GM12874 (cell line): ENCODE measurements around the gene UBE2H.

ENCODE experiments used
- TF ChIP-seq, protein P1 (sequence below): IDR thresholded peaks from 2 replicates; pipeline ENCODE4 v1.5.1; 2011; ENCODE audit warnings: low read depth, mild to moderate bottlenecking, control low read depth, low read length, moderate library complexity; ENCODE audit not compliant: insufficient read depth

Gene UBE2H

DNA sequence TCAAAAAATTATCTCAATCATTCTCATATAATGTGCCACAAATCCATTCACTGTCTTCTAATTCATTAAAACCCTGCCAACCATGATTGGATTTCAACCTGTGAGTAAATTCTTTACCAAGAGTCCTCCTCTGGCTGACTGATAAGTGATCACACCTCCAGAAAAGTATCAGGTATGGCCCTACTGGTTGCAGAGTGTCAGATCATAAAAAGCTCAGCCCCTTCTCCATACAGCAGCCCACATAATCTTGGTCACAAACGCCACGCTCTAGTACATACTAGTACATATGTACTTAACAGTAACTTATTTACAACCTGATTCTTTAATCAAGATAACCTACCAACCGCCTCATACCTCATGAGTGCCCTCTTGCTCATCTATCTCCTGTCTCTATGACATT lies 26.1 kb downstream of the UBE2H start:
- TF ChIP-seq, protein P1, sequence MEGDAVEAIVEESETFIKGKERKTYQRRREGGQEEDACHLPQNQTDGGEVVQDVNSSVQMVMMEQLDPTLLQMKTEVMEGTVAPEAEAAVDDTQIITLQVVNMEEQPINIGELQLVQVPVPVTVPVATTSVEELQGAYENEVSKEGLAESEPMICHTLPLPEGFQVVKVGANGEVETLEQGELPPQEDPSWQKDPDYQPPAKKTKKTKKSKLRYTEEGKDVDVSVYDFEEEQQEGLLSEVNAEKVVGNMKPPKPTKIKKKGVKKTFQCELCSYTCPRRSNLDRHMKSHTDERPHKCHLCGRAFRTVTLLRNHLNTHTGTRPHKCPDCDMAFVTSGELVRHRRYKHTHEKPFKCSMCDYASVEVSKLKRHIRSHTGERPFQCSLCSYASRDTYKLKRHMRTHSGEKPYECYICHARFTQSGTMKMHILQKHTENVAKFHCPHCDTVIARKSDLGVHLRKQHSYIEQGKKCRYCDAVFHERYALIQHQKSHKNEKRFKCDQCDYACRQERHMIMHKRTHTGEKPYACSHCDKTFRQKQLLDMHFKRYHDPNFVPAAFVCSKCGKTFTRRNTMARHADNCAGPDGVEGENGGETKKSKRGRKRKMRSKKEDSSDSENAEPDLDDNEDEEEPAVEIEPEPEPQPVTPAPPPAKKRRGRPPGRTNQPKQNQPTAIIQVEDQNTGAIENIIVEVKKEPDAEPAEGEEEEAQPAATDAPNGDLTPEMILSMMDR = no peak

DNA sequence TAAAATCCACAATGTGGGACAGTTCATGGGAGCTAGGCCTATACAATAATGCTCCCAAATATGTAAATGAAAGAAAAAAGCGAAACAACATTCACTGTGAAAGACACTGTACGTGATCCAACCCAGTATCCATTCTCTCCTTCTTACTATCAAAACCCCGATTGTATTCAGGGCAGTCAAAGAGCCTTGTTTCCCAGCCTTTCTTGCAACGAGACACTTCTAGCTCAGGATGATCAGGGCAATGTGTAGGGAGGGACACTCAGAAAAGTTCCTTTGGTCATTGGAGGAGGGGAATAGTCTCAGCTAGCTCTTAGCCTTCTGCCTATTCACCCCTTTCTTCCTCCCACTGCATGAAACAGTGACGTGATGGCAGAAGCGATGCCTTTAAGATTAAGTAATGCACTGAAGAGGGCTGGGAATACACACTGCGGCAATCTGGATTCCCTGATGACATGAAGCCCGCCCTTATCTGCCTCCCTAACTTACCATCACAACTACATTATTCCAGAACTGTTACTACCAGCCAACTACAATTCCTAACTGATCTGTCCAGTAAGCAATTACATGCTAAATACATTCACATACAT lies 27.3 kb downstream of the UBE2H start:
- TF ChIP-seq, protein P1 = no peak

DNA sequence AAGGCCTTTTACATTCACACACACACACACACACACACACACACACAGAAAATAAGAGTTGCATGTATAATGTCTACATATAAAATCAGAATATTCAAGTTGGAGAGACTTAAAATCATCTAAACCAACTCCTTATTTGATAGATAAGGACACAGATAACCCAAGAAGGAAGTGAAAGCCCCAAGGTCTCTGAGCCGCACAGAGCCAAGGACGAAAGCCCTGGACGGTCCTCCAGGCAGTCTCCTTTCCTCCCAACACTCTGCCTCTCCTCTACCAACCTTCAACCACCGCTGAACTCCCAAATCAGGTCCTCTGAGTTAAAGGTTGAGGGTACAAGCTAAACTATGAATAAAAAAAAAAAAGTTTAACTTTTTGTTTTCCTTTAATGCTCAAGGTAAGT lies 28.2 kb downstream of the UBE2H start:
- TF ChIP-seq, protein P1 = no peak

DNA sequence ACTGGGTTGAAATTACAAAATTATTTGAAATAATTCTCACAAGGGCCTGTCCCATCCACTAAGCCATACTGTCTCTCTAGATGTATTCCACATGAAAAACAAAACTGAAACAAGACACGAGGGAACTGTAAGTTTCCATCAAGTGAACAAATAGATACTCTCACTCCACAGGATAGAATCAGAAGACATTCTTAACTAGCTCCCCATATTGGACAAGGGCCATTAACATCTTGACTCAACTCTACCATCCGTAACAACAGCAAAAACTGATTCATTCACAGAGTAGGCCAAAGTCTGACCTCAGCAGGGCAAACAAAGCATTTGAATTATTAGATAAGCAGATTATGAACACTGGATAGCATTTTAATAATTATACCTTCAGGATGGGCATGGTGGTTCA lies 29.1 kb downstream of the UBE2H start:
- TF ChIP-seq, protein P1 = no peak

DNA sequence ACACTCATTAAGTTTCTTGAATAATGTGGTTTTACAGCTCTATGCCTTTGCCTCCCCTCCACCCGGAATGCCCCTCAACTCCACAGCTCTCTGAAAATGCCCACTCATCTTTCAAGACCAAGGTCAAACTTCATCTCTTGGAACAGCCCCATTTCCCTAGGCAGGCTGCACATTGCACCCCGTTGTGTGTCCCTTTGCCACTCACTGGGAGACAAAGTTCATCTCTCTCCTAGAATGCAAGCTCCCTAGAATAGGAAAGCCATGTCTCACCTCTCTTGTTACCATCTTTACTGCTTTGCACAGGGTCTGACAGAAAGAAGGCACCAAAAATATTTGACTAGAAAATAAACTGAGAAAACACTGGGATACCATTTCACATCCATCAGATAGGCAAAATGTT lies 33.3 kb downstream of the UBE2H start:
- TF ChIP-seq, protein P1 = no peak

DNA sequence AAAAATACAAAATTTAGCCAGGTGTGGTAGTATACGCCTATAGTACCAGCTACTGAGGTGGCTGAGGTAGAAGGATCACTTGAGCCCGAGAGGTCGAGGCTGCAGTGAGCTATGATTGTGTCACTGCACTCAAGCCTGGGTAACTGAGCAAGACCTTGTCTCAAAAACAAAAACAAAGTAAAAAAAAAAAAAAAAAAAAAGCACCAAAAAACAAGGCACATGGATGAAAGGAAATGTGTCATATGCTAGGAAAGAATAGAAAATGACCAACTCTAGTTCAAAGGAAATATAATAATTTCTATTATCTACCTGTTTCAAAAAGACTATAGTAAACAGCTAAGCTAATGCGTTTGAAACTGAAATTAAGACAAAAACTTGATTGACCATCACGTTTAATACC lies 33.8 kb downstream of the UBE2H start:
- TF ChIP-seq, protein P1 = no peak

DNA sequence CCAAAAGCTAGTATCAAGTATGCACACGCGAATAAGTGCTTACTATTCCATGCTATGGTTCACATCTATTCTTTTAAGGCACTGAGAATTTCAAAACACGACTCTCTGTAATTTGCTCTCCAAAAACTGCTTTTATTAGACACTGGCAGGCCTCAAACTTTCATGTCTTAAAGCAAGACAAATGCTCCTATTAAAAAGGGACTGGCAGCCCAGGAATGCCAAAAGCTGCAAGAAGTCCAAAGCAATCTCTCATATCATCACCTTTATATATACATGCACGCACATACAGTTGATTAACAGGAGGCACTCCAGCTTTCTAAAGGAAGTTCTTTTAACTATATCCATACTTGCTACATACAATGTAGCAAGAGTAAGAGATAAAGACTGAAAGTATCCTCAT lies 34.8 kb downstream of the UBE2H start:
- TF ChIP-seq, protein P1 = no peak
